Endothelial cell of umbilical vein (primary cell): ENCODE results near the gene SDF2. TPM values are rescaled to one million over a fixed set of nuclear protein-coding genes. Genes with fewer than 3 reads are reported as not detected.

Source experiments
- BruUV-seq: library from RNA; stranded (reverse); fragments of 400-500 nt; replicated peaks from 2 replicates; lab custom pipeline; 2021; lab: Mats Ljungman, UMichigan
- CTCF ChIA-PET: fragments of 300-600, 350-600 bp; sonication (Branson Sonifier 250); formaldehyde crosslinking; loops from one replicate; lab custom pipeline; 2021; ENCODE audit warnings: antibody characterized with exemption, inconsistent platforms; lab: Charles Lee
- POLR2A ChIA-PET: fragments of 300-600, 350-600 bp; sonication (Branson Sonifier 250); formaldehyde crosslinking; loops from one replicate; lab custom pipeline; 2021; ENCODE audit warnings: antibody characterized with exemption, inconsistent platforms; lab: Charles Lee
- DNase-seq: peaks from one replicate; pipeline ENCODE4 v3.0.0-alpha.2; 2011; ENCODE audit warnings: low read depth, low spot score
- FAIRE-seq: peaks from 2 replicates; lab custom pipeline; 2011; peaks lifted over from hg19 to GRCh38; lab: Jason Lieb, UNC
- H2AFZ ChIP-seq: 2 replicates; pipeline ENCODE4 v1.6.0; 2012; ENCODE audit warnings: low read depth, low read length, control low read depth, inconsistent platforms
- H3K27ac ChIP-seq: 2 replicates; pipeline ENCODE4 v1.5.1; 2011; ENCODE audit warnings: low read depth, mild to moderate bottlenecking, control low read depth, low read length, moderate library complexity; ENCODE audit not compliant: insufficient read depth
- H3K27me3 ChIP-seq, 2 experiments: 2 replicates each; pipeline versions ENCODE4 v1.6.0 to v1.6.1; 2011; ENCODE audit warnings: low read length in 2 of 2, mixed read lengths in 1 of 2; ENCODE audit not compliant: control insufficient read depth in 2 of 2, insufficient read depth in 2 of 2
- H3K36me3 ChIP-seq, 2 experiments: 2 replicates in 1 of 2; 3 replicates in 1 of 2; pipeline ENCODE4 v1.5.1; 2011; ENCODE audit warnings: low read length in 2 of 2, mild to moderate bottlenecking in 1 of 2, moderate library complexity in 1 of 2; ENCODE audit not compliant: control insufficient read depth in 2 of 2, insufficient read depth in 2 of 2; ENCODE audit errors: extremely low read depth in 1 of 2
- H3K4me1 ChIP-seq: 3 replicates; pipeline ENCODE4 v1.5.1; 2011; ENCODE audit warnings: mild to moderate bottlenecking, low read length; ENCODE audit not compliant: control insufficient read depth, insufficient read depth; ENCODE audit errors: extremely low read depth
- H3K4me2 ChIP-seq: 2 replicates; pipeline ENCODE4 v1.6.1; 2011; ENCODE audit warnings: low read length, control low read depth, mixed read lengths; ENCODE audit not compliant: insufficient read depth
- H3K4me3 ChIP-seq, 3 experiments: fragments of 200-600 bp in 1 of 3; sonication (generic), shearing (Covaris generic) in 1 of 3; replicated peaks in 1 of 3; 2 replicates each; pipeline ENCODE4 v1.5.1; 2011 to 2016; ENCODE audit warnings: control low read depth in 3 of 3, low read length in 3 of 3, mild to moderate bottlenecking in 2 of 3, inconsistent platforms in 1 of 3, low read depth in 1 of 3, moderate library complexity in 1 of 3; ENCODE audit not compliant: insufficient read depth in 1 of 3
- H3K79me2 ChIP-seq: 2 replicates; pipeline ENCODE4 v1.6.0; 2012; ENCODE audit warnings: low read length, inconsistent platforms; ENCODE audit not compliant: control insufficient read depth, insufficient read depth
- H3K9ac ChIP-seq: replicated peaks from 2 replicates; pipeline ENCODE3; 2011; ENCODE audit warnings: low read length, control low read depth; ENCODE audit not compliant: insufficient read depth; ENCODE audit errors: extremely low read depth
- H3K9me1 ChIP-seq: replicated peaks from 3 replicates; pipeline ENCODE4 v1.6.0; 2011; ENCODE audit warnings: mild to moderate bottlenecking, low read length; ENCODE audit not compliant: control insufficient read depth, insufficient read depth; ENCODE audit errors: extremely low read depth
- H3K9me3 ChIP-seq: replicated peaks from 2 replicates; pipeline ENCODE4 v1.5.1; 2012; ENCODE audit warnings: low read length, inconsistent platforms; ENCODE audit not compliant: control insufficient read depth, insufficient read depth
- H4K20me1 ChIP-seq: replicated peaks from 2 replicates; pipeline ENCODE3; 2011; ENCODE audit warnings: mild to moderate bottlenecking, low read length; ENCODE audit not compliant: control insufficient read depth, insufficient read depth; ENCODE audit errors: extremely low read depth
- EZH2 ChIP-seq: IDR thresholded peaks from 2 replicates; pipeline ENCODE4 v1.6.1; 2012; ENCODE audit warnings: borderline replicate concordance, low read depth, mild to moderate bottlenecking, moderate library complexity, low read length, inconsistent platforms; ENCODE audit not compliant: severe bottlenecking
- FOS ChIP-seq: IDR thresholded peaks from 2 replicates; pipeline ENCODE4 v1.6.1; 2011; ENCODE audit warnings: mild to moderate bottlenecking, low read length, moderate library complexity, borderline replicate concordance; ENCODE audit not compliant: insufficient read depth
- GATA2 ChIP-seq: IDR thresholded peaks from 2 replicates; pipeline ENCODE4 v1.7.0; 2011; ENCODE audit warnings: low read depth, mild to moderate bottlenecking, moderate library complexity, mixed read lengths, low read length; ENCODE audit not compliant: insufficient read length, insufficient read depth
- JUN ChIP-seq: IDR thresholded peaks from 2 replicates; pipeline ENCODE4 v1.6.1; 2011; ENCODE audit warnings: borderline replicate concordance, low read depth; ENCODE audit not compliant: insufficient read length, insufficient read depth
- POLR2A ChIP-seq: IDR thresholded peaks from 2 replicates; pipeline ENCODE4 v1.6.1; 2012; ENCODE audit warnings: low read depth, mild to moderate bottlenecking, control low read depth, low read length
- POLR2AphosphoS5 ChIP-seq: IDR thresholded peaks from 2 replicates; pipeline ENCODE4 v1.6.1; 2012; ENCODE audit warnings: low read depth, mild to moderate bottlenecking, control low read depth, low read length, moderate library complexity; ENCODE audit not compliant: insufficient read depth
- dilution Hi-C: fragments of 300-500 bp; cut with MboI; formaldehyde crosslinking; loops from one replicate; pipeline ENCODE4 v1.15.0; 2019; ENCODE audit warnings: low sequenced_read_pairs; ENCODE audit not compliant: extremely low pct_ligation_motif_present
- intact Hi-C: fragments of 100-400 bp; cut with micrococcal nuclease; formaldehyde crosslinking; loops from one replicate; pipeline ENCODE4 v1.10.0; 2022
- polyA plus RNA-seq, 4 experiments: library from polyadenylated mRNA; depleted of rRNA in 3 of 4; stranded (reverse) in 3 of 4; unstranded in 1 of 4; fragments of >200 nt; gene quantifications; 2 replicates each; pipeline versions ENCODE4 v1.2.1 to v1.2.3, GENCODE V29; 2011 to 2012; ENCODE audit warnings: missing spikeins in 1 of 4
- total RNA-seq: library from RNA; stranded (reverse); gene quantifications from 2 replicates; pipeline ENCODE4 v1.2.3, GENCODE V29; 2021

The SDF2 gene
- total and polyA plus RNA-seq, 2 donors (not counting 3 experiments of a cell fraction or from before 2014, with no cell fraction given) = 52.6 to 77.9 TPM

GRCh38 chr17:28599311-28600184 lies 62.2 kb downstream of the SDF2 start:
- no peaks in the 10 kb centered on the region for H3K36me3 ChIP-seq
- peak overlapping the region; percentile 94 for H3K9ac ChIP-seq
- POLR2A ChIA-PET = no interaction called here
- FAIRE-seq (peak; percentile 91), DNase-seq (peak; percentile 87)
- H3K4me1 ChIP-seq = peaks cover 18% of the 10 kb centered on the region
- H3K27ac ChIP-seq = peak overlapping the region; percentile 95
- dilution Hi-C loops (no loop called here), intact Hi-C loops (loop anchor here (1.0 to 2.0 kb wide), 2 partner anchors 23 to 51 kb away; partner anchors contain the start of gene ALDOC)
- H3K4me3 ChIP-seq = peak overlapping the region; percentile 61 to 90 (median 68)
- CTCF ChIA-PET = interaction anchor here (0.9 to 3.8 kb wide), 3 partner anchors 10 to 50 kb away, joined by 5 to 41 read pairs (median 6); no protein-coding TSS in a partner anchor
- H3K4me2 ChIP-seq = peak overlapping the region; percentile 78
- BruUV-seq = TSS peak; percentile 92
- peak overlapping the region; percentile 71 for H2AFZ ChIP-seq
- no peaks in the 10 kb centered on the region for H3K27me3 ChIP-seq
- H4K20me1 ChIP-seq = no peaks in the 10 kb centered on the region
- TF ChIP-seq EZH2 (no peak), FOS (peak; percentile 72), JUN (peak; percentile 55)
- H3K9me1 ChIP-seq = no peaks in the 10 kb centered on the region
- H3K79me2 ChIP-seq = peaks cover 14% of the 10 kb centered on the region
- no peaks in the 10 kb centered on the region for H3K9me3 ChIP-seq

- peak within 1 kb of the TSS; percentile 61 to 90 (median 68) for H3K4me3 ChIP-seq
- TF ChIP-seq GATA2 (no peak), POLR2A (peak; percentile 77), POLR2AphosphoS5 (peak; percentile 62), JUN (no peak)
- FAIRE-seq (peak; percentile 97), DNase-seq (peak; percentile 97)
- H3K9me1 ChIP-seq = no peaks in the 10 kb centered on the region
- H3K27me3 ChIP-seq = no peaks in the 10 kb centered on the region
- H2AFZ ChIP-seq = peak within 1 kb of the TSS; percentile 92
- no TSS peak for BruUV-seq
- no peaks in the 10 kb centered on the region for H3K9me3 ChIP-seq
- H3K27ac ChIP-seq = peak within 1 kb of the TSS; percentile 95
- H3K4me1 ChIP-seq = peaks cover 18% of the 10 kb centered on the region
- dilution Hi-C loops = no loop called here
- intact Hi-C loops = loop anchor here (1.0 to 2.0 kb wide), 2 partner anchors 22 to 51 kb away; partner anchors contain the start of gene ALDOC
- H3K9ac ChIP-seq = peak within 1 kb of the TSS; percentile 94
- ChIA-PET POLR2A (no interaction called here), CTCF (interaction anchor here (0.9 to 3.8 kb wide), 3 partner anchors 10 to 50 kb away, joined by 5 to 41 read pairs (median 6); no protein-coding TSS in a partner anchor)
- no peaks in the 10 kb centered on the region for H4K20me1 ChIP-seq
- H3K79me2 ChIP-seq = peaks cover 14% of the 10 kb centered on the region
- no peaks in the 10 kb centered on the region for H3K36me3 ChIP-seq
- peak within 1 kb of the TSS; percentile 78 for H3K4me2 ChIP-seq
Measured at GRCh38 chr17:28598799-28599310, 62.9 kb downstream of the SDF2 start, which contains the start of gene SPAG5. Gene SPAG5 (minus strand): TSS chr17:28599025. CDS start chr17:28598946, 79 bp downstream.
